ENCODE results near the gene CYP2R1. TPM values are rescaled to one million over a fixed set of nuclear protein-coding genes. Genes with fewer than 3 reads are reported as not detected.

CYP2R1 gene
- total and polyA plus RNA-seq, 2 of the 13 experiments (the other 11 are each of a cell fraction or from before 2014, with no cell fraction given), result 0.59 to 0.60 TPM

GRCh38 chr11:14892036-14892556, at the start of gene CYP2R1 (continued):
- TF ChIP-seq ZNF777 (CRISPR knock-in tag; IDR thresholded peaks at IDR 0.05) (peak; percentile 85), ZBTB26 (CRISPR knock-in tag; IDR thresholded peaks at IDR 0.05; ENCODE audit: borderline replicate concordance) (peak; percentile 90), GABPB1 (CRISPR knock-in tag; IDR thresholded peaks at IDR 0.05) (peak; percentile 44; the same call in 1 of the 2 replicates), ZMYM4 (CRISPR knock-in tag; IDR thresholded peaks at IDR 0.05) (peak; percentile 97), PHF21A (CRISPR knock-in tag; IDR thresholded peaks at IDR 0.05) (peak; percentile 85), THAP7 (CRISPR knock-in tag; IDR thresholded peaks at IDR 0.05) (0 out of 2 replicates have a peak, but pooled peaks have one; percentile 34), CTCF (CRISPR knock-in tag; IDR thresholded peaks at IDR 0.05) (0 out of 2 replicates have a peak, but pooled peaks have one; percentile 22), ZSCAN20 (CRISPR knock-in tag; IDR thresholded peaks at IDR 0.05; ENCODE audit: borderline replicate concordance) (no peak), ZNF605 (CRISPR knock-in tag; IDR thresholded peaks at IDR 0.05) (peak; percentile 62; the same call in 1 of the 2 replicates), ZNF431 (CRISPR knock-in tag; IDR thresholded peaks at IDR 0.05; ENCODE audit: borderline replicate concordance, low read depth) (no peak), AGO2 (optimal IDR thresholded peaks at IDR 0.05; ENCODE audit: low read depth, low read length) (peak; percentile 74), ASH2L (IDR thresholded peaks at IDR 0.05; ENCODE audit: insufficient read length, low read depth, low read length) (no peak), ZNF619 (CRISPR knock-in tag; IDR thresholded peaks at IDR 0.05) (0 out of 2 replicates have a peak, but pooled peaks have one; percentile 29), SRSF1 (optimal IDR thresholded peaks at IDR 0.05; ENCODE audit: low read depth, low read length) (no peak), ZNF564 (CRISPR knock-in tag; IDR thresholded peaks at IDR 0.05) (no peak), ZNF691 (CRISPR knock-in tag; IDR thresholded peaks at IDR 0.05; ENCODE audit: borderline replicate concordance, low read depth) (peak; percentile 99), ISL2 (CRISPR knock-in tag; IDR thresholded peaks at IDR 0.05) (peak; percentile 22; the same call in 1 of the 2 replicates), SP2 (CRISPR knock-in tag; IDR thresholded peaks at IDR 0.05) (peak; percentile 94), ZBTB3 (CRISPR knock-in tag; IDR thresholded peaks at IDR 0.05; ENCODE audit: borderline replicate concordance, low read depth) (no peak), ZNF275 (CRISPR knock-in tag; IDR thresholded peaks at IDR 0.05; ENCODE audit: borderline replicate concordance) (0 out of 2 replicates have a peak, but pooled peaks have one; percentile 42), ZNF660 (CRISPR knock-in tag; IDR thresholded peaks at IDR 0.05; ENCODE audit: borderline replicate concordance, low read depth) (no peak)

Data from HepG2 (cell line).